Measurements from ENCODE around the gene ARHGAP27.

ARHGAP27 gene

DNA sequence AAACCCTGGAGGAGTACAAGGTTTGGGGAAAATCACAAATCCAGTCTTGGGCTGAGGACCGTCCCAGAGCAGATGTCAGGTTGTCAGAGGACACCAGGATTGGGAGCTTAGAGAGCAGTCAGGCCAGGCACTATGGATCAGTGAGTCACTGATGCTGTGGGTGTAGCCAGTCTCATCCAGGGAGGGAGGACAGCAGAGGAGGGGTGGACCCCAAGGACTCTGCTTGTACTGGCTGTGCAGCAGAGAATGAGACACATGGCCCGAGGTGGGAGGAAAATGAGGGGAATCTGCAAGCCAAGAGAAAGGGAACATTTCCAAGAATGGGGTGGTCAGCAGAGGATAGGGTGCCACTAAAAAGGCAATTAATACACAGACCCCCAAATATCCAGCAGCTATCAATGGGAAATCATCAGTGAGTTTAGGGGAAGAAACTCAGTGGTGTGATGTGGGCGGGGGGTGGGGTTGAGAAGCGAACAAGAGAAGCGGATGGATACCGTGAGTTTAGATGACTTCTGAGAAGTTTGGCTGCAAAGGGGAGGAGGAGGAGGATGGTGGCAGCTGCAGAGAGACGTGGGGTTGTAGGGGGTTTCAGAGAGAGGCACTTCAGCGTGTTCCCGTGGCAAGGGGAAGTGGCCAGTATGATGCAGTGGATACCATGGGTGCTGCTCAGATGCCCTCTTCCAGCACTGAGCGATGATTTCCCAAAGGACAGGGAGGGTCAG lies 43.9 kb downstream of the ARHGAP27 start:
- H3K27me3 ChIP-seq (ENCODE audit: low read depth) = peaks cover 9% of the 10 kb centered on the region
- no peaks in the 10 kb centered on the region for H3K4me1 ChIP-seq
- H3K36me3 ChIP-seq (replicated peaks) = no peaks in the 10 kb centered on the region
- in situ Hi-C loops (cut with MboI; ENCODE audit: low sequenced_read_pairs) = loop anchor here (5.0 kb wide), 1 partner anchor 171 kb away; no protein-coding TSS in a partner anchor
- no peaks in the 10 kb centered on the region for H3K9me3 ChIP-seq
- no peak for DNase-seq (ENCODE audit: low spot score in 2 of 2)
- H3K4me3 ChIP-seq = no peak overlapping the region

DNA sequence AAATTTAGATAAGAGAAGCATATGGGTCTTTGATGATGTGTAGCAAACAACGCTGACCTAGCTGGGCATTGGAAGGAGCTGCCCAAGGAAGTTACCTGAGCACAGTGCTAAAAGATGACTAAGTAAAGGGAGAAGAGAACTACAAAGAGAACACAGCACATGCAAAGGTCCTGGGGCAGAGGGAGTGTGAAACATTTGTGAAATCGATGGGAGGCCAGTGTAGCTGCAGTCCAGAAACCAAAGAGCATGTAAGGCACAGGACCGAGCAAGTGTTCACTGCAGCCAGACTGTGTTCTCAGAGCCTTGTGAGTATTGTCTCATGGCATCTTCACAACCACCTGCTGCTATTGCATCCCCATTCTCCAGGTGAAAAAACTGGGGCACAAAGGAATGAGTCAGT lies 44.9 kb downstream of the ARHGAP27 start:
- no peak for DNase-seq (ENCODE audit: low spot score in 2 of 2)
- no peak overlapping the region for H3K4me3 ChIP-seq
- H3K4me1 ChIP-seq = no peaks in the 10 kb centered on the region
- H3K27me3 ChIP-seq (ENCODE audit: low read depth) = peaks cover 9% of the 10 kb centered on the region
- no peaks in the 10 kb centered on the region for H3K36me3 ChIP-seq (replicated peaks)
- in situ Hi-C loops (cut with MboI; ENCODE audit: low sequenced_read_pairs) = loop anchor here (5.0 kb wide), 1 partner anchor 170 kb away; no protein-coding TSS in a partner anchor
- no peaks in the 10 kb centered on the region for H3K9me3 ChIP-seq

DNA sequence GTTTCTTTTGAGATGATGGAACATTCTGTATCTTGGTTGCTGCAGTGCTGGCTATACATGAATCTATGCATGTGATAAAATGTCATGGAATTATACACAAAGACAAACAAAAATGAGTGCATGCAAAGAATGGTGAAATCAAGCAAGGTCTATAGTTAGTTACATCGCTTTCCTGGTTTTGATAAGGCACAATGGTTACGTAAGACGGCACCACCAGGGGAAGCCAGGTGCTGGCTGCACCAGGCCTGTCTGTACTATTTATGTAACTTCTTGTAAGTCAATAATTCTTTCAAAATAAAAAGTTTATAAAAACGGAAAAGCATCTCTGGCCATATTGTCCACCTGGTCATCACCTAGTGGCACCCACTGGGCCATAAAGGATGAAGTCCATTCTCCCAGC lies 46.5 kb downstream of the ARHGAP27 start:
- Histone ChIP-seq H3K9me3 (no peaks in the 10 kb centered on the region), H3K4me3 (no peak overlapping the region), H3K4me1 (no peaks in the 10 kb centered on the region), H3K27me3 (ENCODE audit: low read depth) (peaks cover 9% of the 10 kb centered on the region), H3K36me3 (replicated peaks) (no peaks in the 10 kb centered on the region)
- in situ Hi-C loops (cut with MboI; ENCODE audit: low sequenced_read_pairs) = loop anchor here (5.0 kb wide), 1 partner anchor 169 kb away; no protein-coding TSS in a partner anchor
- DNase-seq (ENCODE audit: low spot score in 2 of 2) = no peak

DNA sequence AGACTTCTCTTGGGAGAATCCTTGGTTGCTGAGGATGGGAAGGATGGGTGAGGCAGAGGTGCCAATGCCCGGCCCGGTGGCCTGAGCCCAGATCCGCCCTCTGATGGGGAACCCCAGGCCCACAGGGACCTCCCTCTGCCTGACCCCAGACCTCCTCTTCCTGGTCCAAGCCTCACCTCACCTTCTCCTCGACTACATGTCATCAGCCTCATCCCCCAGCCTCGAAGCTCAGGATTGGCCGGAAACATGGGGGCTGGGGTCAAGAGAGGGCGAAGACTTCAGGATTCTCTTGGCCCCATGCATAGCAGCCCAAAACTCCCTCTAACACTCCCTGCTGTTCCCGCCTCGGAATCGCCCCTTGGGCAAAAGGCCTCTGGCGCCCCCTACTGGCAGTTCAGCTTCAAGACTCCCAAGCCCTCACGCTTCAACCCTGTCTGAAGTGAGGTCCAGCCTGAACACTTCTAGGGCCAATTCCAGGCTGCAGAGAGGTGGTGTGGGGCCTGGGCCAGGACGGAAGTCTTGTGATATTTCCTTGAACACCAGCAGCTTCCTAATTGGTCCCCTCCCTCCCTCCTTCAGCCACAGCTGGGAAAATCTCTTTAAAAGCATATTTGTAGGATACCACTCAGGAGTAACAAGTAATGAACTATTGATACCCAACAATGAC lies 47.2 kb downstream of the ARHGAP27 start:
- no peak overlapping the region for H3K4me3 ChIP-seq

DNA sequence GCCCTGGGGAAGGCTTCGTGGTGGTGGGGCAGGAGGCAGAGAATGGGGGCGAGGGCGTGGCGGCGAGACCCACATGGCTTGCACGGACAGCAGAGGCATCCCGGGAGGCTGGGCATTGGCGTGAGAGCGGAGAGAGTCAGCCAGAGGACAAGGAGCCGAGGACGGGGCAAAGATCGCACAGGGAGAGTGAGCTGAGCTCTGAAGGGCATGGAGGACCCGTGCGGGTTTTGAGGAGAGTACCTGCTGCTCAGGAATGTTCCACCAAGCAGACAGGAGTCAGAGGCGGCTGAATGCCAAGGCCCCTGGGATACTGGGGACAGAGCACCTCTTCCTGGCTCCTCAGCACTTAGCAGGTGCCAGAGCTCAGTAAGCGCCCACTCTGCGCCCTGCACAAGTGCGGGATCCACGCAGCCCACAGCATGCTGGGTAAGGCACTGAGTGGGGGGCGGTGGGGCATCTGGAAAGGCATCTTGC lies 47.8 kb downstream of the ARHGAP27 start:
- Histone ChIP-seq H3K36me3 (replicated peaks) (no peaks in the 10 kb centered on the region), H3K4me1 (no peaks in the 10 kb centered on the region), H3K4me3 (no peak overlapping the region), H3K9me3 (no peaks in the 10 kb centered on the region), H3K27me3 (ENCODE audit: low read depth) (peaks cover 15% of the 10 kb centered on the region)
- DNase-seq (ENCODE audit: low spot score in 2 of 2) = no peak
- in situ Hi-C loops (cut with MboI; ENCODE audit: low sequenced_read_pairs) = loop anchor here (5.0 kb wide), 1 partner anchor 168 kb away; no protein-coding TSS in a partner anchor

More for the DNA sequence above, 47.2 kb downstream of the ARHGAP27 start:
- in situ Hi-C loops (cut with MboI; ENCODE audit: low sequenced_read_pairs) = loop anchor here (5.0 kb wide), 1 partner anchor 168 kb away; no protein-coding TSS in a partner anchor
- Histone ChIP-seq H3K9me3 (no peaks in the 10 kb centered on the region), H3K36me3 (replicated peaks) (no peaks in the 10 kb centered on the region), H3K4me1 (no peaks in the 10 kb centered on the region), H3K27me3 (ENCODE audit: low read depth) (peaks cover 13% of the 10 kb centered on the region)
- DNase-seq (ENCODE audit: low spot score in 2 of 2) = peak; percentile 67 to 93

DNA sequence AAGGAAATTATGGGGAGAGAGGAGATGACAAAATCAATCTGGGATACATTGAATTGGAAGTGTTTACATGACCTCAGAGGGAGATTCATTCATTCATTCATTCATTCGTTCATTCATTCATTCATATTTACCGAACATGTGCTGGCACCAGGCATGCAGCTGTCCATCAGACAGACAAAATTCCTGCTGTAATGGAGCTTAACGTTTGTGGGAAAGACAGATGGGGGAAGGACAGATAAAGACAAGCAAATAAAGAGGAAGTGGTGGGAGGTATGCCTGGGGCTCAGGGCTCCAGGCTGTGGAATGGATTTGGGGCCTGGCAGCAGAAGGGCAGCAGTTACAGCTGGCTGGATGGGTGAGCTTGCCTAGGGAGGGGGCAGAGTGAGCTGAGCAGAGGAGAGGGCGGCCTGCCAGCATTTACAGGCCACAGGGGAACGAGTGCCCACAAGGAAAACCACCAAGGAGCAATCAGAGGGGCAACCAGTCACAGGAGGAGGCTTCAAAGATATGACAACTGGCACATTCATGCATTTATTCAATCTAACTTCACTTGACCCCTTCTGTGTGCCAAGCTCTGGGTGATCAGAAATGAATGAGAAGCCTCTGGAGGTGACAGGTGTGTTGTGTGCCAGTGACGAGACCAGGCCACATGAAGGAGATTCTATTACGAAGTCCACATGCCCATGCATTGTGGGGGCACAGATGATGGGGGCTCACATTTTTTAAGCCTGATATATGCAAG lies 48.5 kb downstream of the ARHGAP27 start:
- Histone ChIP-seq H3K9me3 (no peaks in the 10 kb centered on the region), H3K4me1 (no peaks in the 10 kb centered on the region), H3K36me3 (replicated peaks) (no peaks in the 10 kb centered on the region), H3K4me3 (no peak overlapping the region), H3K27me3 (ENCODE audit: low read depth) (peaks cover 12% of the 10 kb centered on the region; the same call in 1 of the 2 replicates)
- no peak for DNase-seq (ENCODE audit: low spot score in 2 of 2)
- in situ Hi-C loops (cut with MboI; ENCODE audit: low sequenced_read_pairs) = no loop called here

DNA sequence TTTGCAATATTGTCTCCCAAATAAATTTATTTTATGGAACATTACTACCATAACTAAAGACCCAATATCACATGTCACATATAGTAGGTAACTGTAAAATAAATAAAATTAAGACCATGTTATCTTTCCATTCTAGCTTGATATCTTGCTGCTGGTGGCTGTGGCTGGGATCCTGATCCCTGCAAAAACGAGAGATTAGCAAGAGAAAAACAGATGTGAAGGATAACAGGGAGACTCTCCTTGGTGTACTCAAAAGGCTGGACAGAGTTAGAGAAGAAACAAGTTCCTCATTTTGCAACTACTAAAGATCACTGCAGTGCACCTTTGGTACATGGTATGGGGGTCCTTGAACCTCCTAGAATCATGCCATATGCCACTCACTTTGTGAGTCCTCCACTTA lies 49.7 kb downstream of the ARHGAP27 start:
- in situ Hi-C loops (cut with MboI; ENCODE audit: low sequenced_read_pairs) = no loop called here
- H3K9me3 ChIP-seq = no peaks in the 10 kb centered on the region
- H3K4me1 ChIP-seq = no peaks in the 10 kb centered on the region
- H3K4me3 ChIP-seq = no peak overlapping the region
- peaks cover 7% of the 10 kb centered on the region; the same call in 1 of the 2 replicates for H3K27me3 ChIP-seq (ENCODE audit: low read depth)
- no peak for DNase-seq (ENCODE audit: low spot score in 2 of 2)
- no peaks in the 10 kb centered on the region for H3K36me3 ChIP-seq (replicated peaks)

DNA sequence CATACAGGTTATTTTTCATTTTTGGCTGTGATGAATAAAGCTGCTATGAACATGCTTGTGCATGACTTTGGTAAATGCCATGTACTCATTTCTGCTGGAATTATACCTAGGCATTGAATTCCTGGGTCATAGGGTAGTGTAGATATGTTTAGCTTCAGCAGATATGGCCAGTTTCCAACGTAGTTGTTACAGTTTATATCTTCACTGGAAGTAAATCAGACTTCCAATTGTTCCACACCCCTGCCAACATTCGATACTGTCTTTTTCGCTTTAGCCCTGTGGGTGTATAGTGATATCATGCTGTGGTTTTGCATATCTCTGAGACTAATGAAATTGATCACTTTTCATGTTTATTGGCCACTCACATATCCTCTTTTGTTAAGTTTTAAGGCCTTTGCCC lies 50.4 kb downstream of the ARHGAP27 start:
- no peaks in the 10 kb centered on the region for H3K9me3 ChIP-seq
- no peaks in the 10 kb centered on the region for H3K36me3 ChIP-seq (replicated peaks)
- H3K27me3 ChIP-seq (ENCODE audit: low read depth) = peaks cover 7% of the 10 kb centered on the region; the same call in 1 of the 2 replicates
- in situ Hi-C loops (cut with MboI; ENCODE audit: low sequenced_read_pairs) = no loop called here
- H3K4me3 ChIP-seq = no peak overlapping the region
- DNase-seq (ENCODE audit: low spot score in 2 of 2) = no peak
- no peaks in the 10 kb centered on the region for H3K4me1 ChIP-seq

DNA sequence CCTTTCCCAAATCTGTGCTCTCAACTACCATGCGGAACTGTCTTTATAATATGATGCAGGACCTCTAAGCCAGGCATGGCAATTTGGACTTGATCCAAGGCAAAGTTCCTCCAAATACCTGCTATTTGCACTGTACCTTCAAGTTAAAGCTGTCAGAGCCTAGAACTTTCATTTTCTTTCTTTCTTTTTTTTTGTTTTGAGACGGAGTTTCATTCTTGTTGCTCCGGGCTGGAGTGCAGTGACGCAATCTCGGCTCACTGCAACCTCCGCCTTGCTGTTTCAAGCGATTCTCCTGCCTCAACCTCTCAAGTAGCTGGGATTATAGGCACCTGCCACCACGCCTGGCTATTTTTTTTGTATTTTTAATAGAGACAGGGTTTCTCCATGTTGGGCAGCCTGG lies 51.7 kb downstream of the ARHGAP27 start:
- peaks cover 7% of the 10 kb centered on the region; the same call in 1 of the 2 replicates for H3K27me3 ChIP-seq (ENCODE audit: low read depth)
- in situ Hi-C loops (cut with MboI; ENCODE audit: low sequenced_read_pairs) = no loop called here
- no peaks in the 10 kb centered on the region for H3K36me3 ChIP-seq (replicated peaks)
- H3K4me1 ChIP-seq = no peaks in the 10 kb centered on the region
- no peak overlapping the region for H3K4me3 ChIP-seq
- no peaks in the 10 kb centered on the region for H3K9me3 ChIP-seq
- no peak for DNase-seq (ENCODE audit: low spot score in 2 of 2)

DNA sequence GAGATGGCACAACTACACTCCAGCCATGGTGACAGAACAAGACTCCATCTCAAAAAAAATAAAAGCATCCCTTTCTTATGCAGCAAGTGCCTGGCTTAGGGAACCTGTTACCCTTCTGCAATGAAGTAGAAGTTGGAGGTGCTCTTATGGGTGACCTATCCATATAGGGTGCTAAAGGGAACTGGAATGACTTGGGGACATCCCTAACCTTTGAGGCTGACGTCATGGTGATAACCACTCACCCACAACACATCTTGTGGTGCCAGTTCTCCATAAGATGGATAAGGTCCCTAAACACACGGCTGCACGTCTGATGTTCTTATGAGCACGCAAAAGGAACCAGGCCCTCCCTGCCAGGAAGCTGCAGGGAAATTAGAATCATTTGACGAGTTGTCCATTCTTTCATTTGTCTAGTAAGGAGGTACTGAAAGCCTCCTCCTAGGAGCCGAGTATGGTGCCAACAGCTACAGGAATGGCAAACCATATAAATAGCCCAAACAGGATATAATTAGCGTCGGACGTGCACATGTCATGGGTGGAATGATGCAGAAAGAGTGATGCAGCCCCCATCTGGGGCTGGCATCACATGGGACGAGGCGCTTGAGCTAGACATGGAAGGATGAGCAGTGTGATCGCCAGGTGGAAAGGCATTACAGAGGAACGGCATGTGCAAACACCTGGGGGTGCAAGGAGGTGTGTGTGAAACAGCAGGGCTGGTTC lies 52.5 kb downstream of the ARHGAP27 start:
- no peaks in the 10 kb centered on the region for H3K36me3 ChIP-seq (replicated peaks)
- no peaks in the 10 kb centered on the region for H3K9me3 ChIP-seq
- H3K4me3 ChIP-seq = no peak overlapping the region
- peaks cover 7% of the 10 kb centered on the region; the same call in 1 of the 2 replicates for H3K27me3 ChIP-seq (ENCODE audit: low read depth)
- DNase-seq (ENCODE audit: low spot score in 2 of 2) = no peak
- H3K4me1 ChIP-seq = no peaks in the 10 kb centered on the region
- in situ Hi-C loops (cut with MboI; ENCODE audit: low sequenced_read_pairs) = no loop called here

DNA sequence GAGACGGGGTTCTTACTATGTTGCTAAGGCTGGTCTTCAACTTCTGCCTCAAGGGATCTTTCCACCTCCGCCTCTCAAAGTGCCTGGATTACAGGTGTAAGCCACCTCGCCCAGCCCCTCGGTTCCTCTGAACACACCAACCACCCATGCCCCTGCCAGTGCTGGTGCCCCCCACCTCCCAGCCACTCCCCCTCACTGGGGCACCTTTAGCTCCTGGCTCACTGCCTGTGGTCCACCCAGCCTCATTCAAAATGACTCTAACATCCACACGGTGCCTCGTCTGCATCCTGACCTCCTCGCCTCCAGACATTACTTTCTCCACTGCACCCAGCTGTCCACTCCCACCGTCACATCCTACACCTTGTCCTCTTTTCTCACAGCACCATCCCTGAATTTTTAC lies 55.3 kb downstream of the ARHGAP27 start:
- Histone ChIP-seq H3K4me3 (no peak overlapping the region), H3K27me3 (ENCODE audit: low read depth) (peaks cover 7% of the 10 kb centered on the region; the same call in 1 of the 2 replicates), H3K4me1 (no peaks in the 10 kb centered on the region), H3K36me3 (replicated peaks) (no peaks in the 10 kb centered on the region), H3K9me3 (no peaks in the 10 kb centered on the region)
- no peak for DNase-seq (ENCODE audit: low spot score in 2 of 2)
- in situ Hi-C loops (cut with MboI; ENCODE audit: low sequenced_read_pairs) = loop anchor here (5.0 kb wide), 1 partner anchor 95 kb away; no protein-coding TSS in a partner anchor

DNA sequence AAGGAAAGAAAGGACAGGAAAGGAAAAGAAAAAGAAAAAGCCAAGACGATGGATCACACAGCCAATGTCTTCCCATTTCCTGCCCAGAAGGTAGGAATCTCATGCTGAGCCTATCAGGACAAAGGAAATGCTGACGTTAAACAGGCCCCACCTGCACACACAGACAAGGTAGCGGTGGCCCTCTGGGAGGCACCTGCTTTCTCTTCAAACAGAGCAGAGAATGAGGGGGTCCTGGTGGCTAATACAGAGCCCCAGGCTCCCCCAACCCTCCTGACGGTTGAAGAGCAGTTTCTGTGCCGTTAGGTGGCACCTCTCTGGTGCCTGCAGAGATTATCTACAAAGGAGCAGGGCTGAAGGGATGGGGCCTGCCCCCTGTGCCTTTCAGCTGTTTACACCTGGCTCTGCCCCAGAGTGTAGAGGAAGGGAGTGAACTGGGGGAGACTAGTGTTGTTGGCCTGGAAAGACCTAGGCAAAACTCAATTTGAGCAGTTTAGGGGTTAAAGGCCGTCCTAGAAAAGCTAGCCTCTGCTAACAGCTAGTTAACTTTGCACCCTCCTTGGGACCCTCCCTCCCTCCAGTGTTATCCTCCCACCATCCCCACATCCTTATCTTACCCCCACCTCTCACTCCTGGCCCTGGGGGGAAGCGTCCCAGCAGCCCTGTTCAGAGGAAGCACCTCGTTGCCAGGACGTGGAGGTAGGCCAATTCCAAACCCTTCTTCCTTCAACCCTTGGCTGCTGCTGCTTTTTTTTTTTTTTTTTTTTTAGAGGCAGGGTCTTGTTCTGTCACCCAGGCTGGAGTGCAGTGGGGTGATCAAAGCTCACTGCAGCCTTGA lies 56.3 kb downstream of the ARHGAP27 start:
- in situ Hi-C loops (cut with MboI; ENCODE audit: low sequenced_read_pairs) = loop anchor here (5.0 kb wide), 1 partner anchor 94 kb away; no protein-coding TSS in a partner anchor
- Histone ChIP-seq H3K4me1 (peaks cover 6% of the 10 kb centered on the region), H3K27me3 (ENCODE audit: low read depth) (peaks cover 7% of the 10 kb centered on the region; the same call in 1 of the 2 replicates)

More for the DNA sequence above, 56.3 kb downstream of the ARHGAP27 start:
- H3K36me3 ChIP-seq (replicated peaks) = no peaks in the 10 kb centered on the region
- DNase-seq (ENCODE audit: low spot score in 2 of 2) = no peak
- no peaks in the 10 kb centered on the region for H3K9me3 ChIP-seq
- no peak overlapping the region for H3K4me3 ChIP-seq
